ENCODE data around the gene FRMD8.
"Not testable (repeated sequence)": the region's sequence is repeated elsewhere in the genome, so short reads cannot be mapped to it uniquely, and the experiment has no call there.

Gene FRMD8

DNA sequence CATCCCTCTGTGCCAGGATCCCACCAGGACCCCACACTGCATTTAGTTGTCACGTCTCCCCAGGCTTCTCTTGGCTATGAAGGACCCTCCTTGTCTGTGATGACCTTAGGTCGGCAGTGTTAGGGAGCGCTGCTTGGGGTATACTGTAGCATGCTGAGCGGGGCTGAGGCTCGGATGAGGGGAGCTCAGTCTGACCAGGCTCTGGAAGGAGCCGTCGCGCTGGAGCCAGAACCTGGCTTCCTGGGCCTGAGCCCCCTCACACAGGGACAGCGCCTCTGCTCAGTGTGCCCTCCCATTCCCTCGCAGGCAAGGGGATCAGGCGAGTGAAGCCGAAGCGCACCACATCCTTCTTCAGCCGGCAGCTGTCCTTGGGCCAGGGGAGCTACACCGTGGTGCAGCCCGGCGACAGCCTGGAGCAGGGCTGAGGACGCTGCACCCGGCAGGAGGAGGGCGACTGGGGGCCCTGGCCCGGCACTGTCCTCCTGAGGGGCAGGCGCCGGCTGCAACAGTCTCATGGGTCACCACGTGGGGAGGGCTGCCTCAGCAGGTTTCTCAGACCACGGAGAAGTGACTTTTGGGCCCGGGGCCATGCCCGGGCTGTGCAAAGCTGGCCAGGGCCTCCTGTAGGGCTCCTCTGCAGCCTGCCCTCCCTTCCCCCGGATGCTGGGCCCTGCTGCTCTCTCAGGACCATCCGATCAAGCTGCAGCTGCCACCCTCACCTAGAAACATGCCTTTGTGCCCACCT, 24.7 kb downstream of the FRMD8 start:
- Mint-ChIP-seq H3K9me3 (no peaks in the 10 kb centered on the region), H3K4me3 (no peak overlapping the region), H3K27ac (no peak overlapping the region), H3K36me3 (ENCODE audit: low read depth) (peaks cover 22% of the 10 kb centered on the region), H3K27me3 (no peaks in the 10 kb centered on the region), H3K4me1 (peaks cover 6% of the 10 kb centered on the region)
- ATAC-seq: no peak
- no peak for DNase-seq

DNA sequence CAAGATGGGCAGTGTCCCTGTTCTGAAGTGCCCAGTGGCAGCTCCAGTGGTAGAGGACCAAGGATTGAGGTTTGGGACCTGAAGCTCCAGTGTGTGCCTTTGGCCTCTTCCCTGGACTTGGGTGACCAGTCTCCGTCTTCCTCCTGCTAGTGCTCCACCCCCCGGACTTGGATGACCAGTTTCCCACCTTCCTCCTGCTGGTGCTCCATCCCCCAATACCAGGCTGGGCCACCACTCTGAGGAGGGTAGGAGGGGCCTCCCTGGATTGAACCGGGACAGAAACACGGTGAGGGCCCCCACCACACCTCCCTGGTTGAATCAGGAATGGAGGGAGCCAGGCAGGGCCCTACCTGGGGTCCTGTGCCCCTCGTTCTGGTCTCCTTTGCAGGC, 25.2 kb downstream of the FRMD8 start:
- no peaks in the 10 kb centered on the region for H3K27me3 Mint-ChIP-seq
- H3K4me1 Mint-ChIP-seq: peaks cover 11% of the 10 kb centered on the region
- H3K27ac Mint-ChIP-seq: no peak overlapping the region
- H3K4me3 Mint-ChIP-seq: no peak overlapping the region
- no peaks in the 10 kb centered on the region for H3K9me3 Mint-ChIP-seq
- DNase-seq (no peak), ATAC-seq (no peak)
- H3K36me3 Mint-ChIP-seq (ENCODE audit: low read depth): peaks cover 22% of the 10 kb centered on the region

DNA sequence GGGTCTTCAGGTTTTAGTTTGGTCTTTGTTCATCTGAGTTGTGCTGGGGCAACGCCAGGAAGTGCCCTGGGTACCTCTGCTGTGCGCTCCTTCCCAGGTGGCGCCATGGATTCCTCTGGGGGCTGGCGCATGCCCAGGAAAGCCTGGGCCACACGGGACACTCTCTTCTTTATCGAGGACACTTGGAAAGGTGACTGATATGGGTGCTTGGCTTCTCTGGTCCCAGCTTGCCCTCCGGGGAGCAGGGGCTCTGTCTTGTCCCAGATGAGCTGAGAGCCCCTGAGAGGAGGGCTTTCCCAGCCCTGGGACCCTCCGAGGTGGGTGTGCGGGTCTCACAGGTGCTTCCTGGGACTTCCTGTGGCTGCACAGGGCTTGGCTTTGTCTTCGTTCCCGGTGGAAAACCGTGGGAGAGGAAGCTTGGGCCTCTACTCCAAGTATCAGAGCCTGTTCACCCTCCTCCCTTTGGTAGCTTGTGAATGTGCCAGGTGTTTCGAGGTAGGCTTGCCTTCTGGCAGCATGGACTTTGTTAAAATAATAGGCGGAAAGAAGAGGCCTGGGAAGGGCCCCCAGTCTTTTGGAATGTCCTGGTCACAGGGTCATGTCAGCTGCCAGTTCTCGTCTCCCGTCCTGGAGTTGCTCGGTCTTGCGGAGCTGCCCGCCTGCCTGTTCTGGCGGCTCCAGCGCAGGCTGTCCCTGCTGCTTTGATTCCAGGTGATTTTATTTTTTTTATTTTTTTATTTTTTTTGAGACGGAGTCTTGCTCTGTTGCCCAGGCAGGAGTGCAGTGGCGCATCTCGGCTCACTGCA, 26.0 kb downstream of the FRMD8 start:
- H3K27me3 Mint-ChIP-seq: no peaks in the 10 kb centered on the region
- ATAC-seq (no peak), DNase-seq (no peak)
- peaks cover 20% of the 10 kb centered on the region for H3K36me3 Mint-ChIP-seq (ENCODE audit: low read depth)
- no peak overlapping the region for H3K4me3 Mint-ChIP-seq
- peaks cover 19% of the 10 kb centered on the region for H3K4me1 Mint-ChIP-seq
- H3K9me3 Mint-ChIP-seq: no peaks in the 10 kb centered on the region
- no peak overlapping the region for H3K27ac Mint-ChIP-seq

GRCh38 chr11:65413077-65413664, 26.7 kb downstream of the FRMD8 start:
- not testable (repeated sequence) for H3K27me3 Mint-ChIP-seq, DNase-seq, H3K4me3 Mint-ChIP-seq, H3K9me3 Mint-ChIP-seq, H3K27ac Mint-ChIP-seq, ATAC-seq
- peaks cover 25% of the 10 kb centered on the region for H3K4me1 Mint-ChIP-seq
- peaks cover 19% of the 10 kb centered on the region for H3K36me3 Mint-ChIP-seq (ENCODE audit: low read depth)

DNA sequence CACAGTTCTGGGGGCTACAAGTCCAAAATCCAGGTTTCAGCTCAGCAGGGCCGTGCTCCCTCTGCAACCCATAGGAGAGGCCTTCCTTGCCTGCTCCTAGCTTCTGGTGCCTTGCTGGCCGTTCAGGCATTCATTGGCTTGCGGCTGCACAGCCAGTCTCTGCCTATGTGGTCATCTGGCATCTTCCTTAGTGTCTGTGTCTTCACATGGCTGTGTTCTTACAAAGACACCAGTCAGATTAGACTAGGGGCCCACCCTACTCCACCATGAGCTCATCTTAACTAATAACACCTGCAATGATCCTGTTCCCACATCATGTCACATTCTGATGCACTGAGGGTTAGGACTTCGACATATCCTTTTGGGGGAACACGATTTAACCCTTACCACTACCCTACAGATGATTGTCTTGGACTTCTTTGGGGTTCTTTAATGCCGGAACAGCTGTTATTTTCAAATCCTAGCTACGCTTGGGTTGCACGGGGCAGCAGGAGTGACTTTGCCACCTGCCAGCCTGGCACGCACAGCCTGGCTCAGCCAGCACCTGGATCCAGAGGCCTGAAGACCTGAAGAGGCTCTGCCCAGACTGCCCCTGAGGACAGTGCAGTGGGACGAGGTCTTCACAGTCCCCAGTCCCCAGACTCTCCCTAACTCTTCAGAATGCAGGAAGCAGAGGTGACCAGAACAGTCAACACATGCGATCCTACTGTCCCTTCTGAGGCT, 28.5 kb downstream of the FRMD8 start:
- H3K27ac Mint-ChIP-seq: no peak overlapping the region
- peaks cover 8% of the 10 kb centered on the region for H3K36me3 Mint-ChIP-seq (ENCODE audit: low read depth)

GRCh38 chr11:65415499-65416340, 29.3 kb downstream of the FRMD8 start:
- H3K27ac Mint-ChIP-seq: no peak overlapping the region
- ATAC-seq (no peak), DNase-seq (no peak)
- H3K36me3 Mint-ChIP-seq (ENCODE audit: low read depth): peaks cover 8% of the 10 kb centered on the region
- peaks cover 44% of the 10 kb centered on the region for H3K4me1 Mint-ChIP-seq
- peak overlapping the region; percentile 48 for H3K4me3 Mint-ChIP-seq
- no peaks in the 10 kb centered on the region for H3K9me3 Mint-ChIP-seq
- H3K27me3 Mint-ChIP-seq: no peaks in the 10 kb centered on the region

More for the DNA sequence above, 28.5 kb downstream of the FRMD8 start:
- H3K27me3 Mint-ChIP-seq: no peaks in the 10 kb centered on the region
- H3K4me3 Mint-ChIP-seq: no peak overlapping the region
- ATAC-seq: no peak
- H3K9me3 Mint-ChIP-seq: no peaks in the 10 kb centered on the region
- H3K4me1 Mint-ChIP-seq: peaks cover 37% of the 10 kb centered on the region
- DNase-seq: no peak

DNA sequence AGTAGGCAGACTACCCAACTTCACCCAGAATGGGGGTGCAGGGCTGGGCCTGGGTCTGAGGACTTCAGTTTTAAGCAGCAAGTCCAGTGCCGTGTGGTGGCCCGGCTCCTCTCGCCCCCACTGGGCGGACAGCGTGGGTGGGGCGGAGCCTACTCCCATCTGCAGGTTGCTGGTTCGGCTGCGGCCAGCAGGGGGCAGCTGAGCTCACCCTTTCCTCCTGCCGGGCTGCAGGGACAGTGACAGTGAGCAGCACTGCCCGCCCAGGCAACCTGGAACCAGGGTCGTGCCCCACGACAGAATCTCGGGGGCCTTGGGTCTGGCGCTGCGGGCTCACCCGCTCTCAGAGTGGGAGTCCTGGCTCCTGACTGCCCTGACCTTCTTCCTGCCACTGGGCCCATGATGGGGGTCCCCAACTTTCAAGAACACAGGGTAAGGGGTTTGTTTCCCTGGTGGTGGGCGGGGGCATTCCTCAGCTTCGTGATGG, 29.9 kb downstream of the FRMD8 start:
- peaks cover 4% of the 10 kb centered on the region for H3K36me3 Mint-ChIP-seq (ENCODE audit: low read depth)
- ATAC-seq: peak; percentile 34

DNA sequence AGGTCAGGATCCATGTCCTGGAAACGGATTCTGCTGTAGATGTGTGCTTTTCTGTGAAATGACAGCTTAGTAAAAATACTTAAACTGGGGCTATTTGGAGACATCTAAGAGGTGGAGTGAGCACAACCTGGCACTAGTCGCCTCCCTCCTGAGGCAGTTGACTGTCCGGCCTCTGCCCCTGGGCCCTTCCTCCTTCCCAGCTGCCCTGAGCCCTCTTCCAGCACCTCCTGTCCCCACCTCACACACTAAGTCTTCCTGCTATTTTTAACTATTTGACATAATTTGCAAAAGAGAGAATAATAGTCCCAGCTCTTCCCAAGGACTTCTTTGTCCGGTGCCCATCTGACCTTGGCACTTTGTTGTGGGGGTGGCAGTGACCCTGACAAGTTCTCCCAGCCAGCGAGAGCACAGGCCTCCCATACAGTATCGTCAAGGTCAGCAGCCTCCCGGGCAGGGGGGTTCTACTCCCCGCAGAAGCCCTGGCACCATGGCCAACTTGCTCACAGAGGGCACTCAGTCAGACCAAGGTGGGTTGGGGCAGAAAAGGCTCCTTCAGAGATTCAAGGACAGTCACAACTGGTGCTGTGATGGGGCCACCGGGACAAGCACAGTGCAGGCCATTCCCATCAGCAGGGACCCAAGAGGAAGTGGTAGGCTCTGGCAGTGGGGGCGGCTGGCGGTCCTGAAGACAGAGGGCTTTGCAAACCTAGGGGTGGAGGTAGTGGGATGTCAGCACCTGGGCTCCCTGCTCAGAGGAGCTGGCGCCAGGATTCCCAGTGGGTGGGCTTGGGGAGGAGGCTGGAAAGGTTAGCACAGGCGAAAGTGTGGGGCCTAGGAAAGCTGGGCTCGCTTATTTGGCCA, 30.6 kb downstream of the FRMD8 start:
- Mint-ChIP-seq H3K36me3 (ENCODE audit: low read depth) (peaks cover 4% of the 10 kb centered on the region), H3K4me1 (peaks cover 55% of the 10 kb centered on the region), H3K27me3 (no peaks in the 10 kb centered on the region), H3K9me3 (no peaks in the 10 kb centered on the region), H3K4me3 (peak overlapping the region; percentile 100), H3K27ac (peak overlapping the region; percentile 97)
- DNase-seq (peak; percentile 57), ATAC-seq (no peak)

More for the DNA sequence above, 29.9 kb downstream of the FRMD8 start:
- Mint-ChIP-seq H3K4me3 (peak overlapping the region; percentile 100), H3K4me1 (peaks cover 50% of the 10 kb centered on the region), H3K27ac (peak overlapping the region; percentile 97), H3K9me3 (no peaks in the 10 kb centered on the region), H3K27me3 (no peaks in the 10 kb centered on the region)
- peak; percentile 97 for DNase-seq

GRCh38 chr11:65417702-65418430, 31.4 kb downstream of the FRMD8 start:
- peaks cover 6% of the 10 kb centered on the region for H3K27me3 Mint-ChIP-seq
- no peaks in the 10 kb centered on the region for H3K9me3 Mint-ChIP-seq
- ATAC-seq: peak; percentile 1
- DNase-seq: peak; percentile 69
- peak overlapping the region; percentile 100 for H3K4me3 Mint-ChIP-seq
- peaks cover 7% of the 10 kb centered on the region for H3K36me3 Mint-ChIP-seq (ENCODE audit: low read depth)
- peak overlapping the region; percentile 97 for H3K27ac Mint-ChIP-seq
- H3K4me1 Mint-ChIP-seq: peaks cover 60% of the 10 kb centered on the region

GRCh38 chr11:65418431-65418680, 31.9 kb downstream of the FRMD8 start:
- H3K4me3 Mint-ChIP-seq: peak overlapping the region; percentile 100
- H3K9me3 Mint-ChIP-seq: no peaks in the 10 kb centered on the region
- H3K27ac Mint-ChIP-seq: peak overlapping the region; percentile 97
- H3K36me3 Mint-ChIP-seq (ENCODE audit: low read depth): peaks cover 10% of the 10 kb centered on the region
- ATAC-seq: peak; percentile 0
- H3K27me3 Mint-ChIP-seq: peaks cover 7% of the 10 kb centered on the region
- DNase-seq: peak; percentile 49
- H3K4me1 Mint-ChIP-seq: peaks cover 62% of the 10 kb centered on the region

GRCh38 chr11:65418681-65419459, 32.4 kb downstream of the FRMD8 start:
- peaks cover 7% of the 10 kb centered on the region for H3K27me3 Mint-ChIP-seq
- peaks cover 15% of the 10 kb centered on the region for H3K36me3 Mint-ChIP-seq (ENCODE audit: low read depth)
- peak overlapping the region; percentile 97 for H3K27ac Mint-ChIP-seq
- peak overlapping the region; percentile 100 for H3K4me3 Mint-ChIP-seq
- no peaks in the 10 kb centered on the region for H3K9me3 Mint-ChIP-seq
- peaks cover 62% of the 10 kb centered on the region for H3K4me1 Mint-ChIP-seq
- peak; percentile 94 for DNase-seq
- ATAC-seq: peak; percentile 44

DNA sequence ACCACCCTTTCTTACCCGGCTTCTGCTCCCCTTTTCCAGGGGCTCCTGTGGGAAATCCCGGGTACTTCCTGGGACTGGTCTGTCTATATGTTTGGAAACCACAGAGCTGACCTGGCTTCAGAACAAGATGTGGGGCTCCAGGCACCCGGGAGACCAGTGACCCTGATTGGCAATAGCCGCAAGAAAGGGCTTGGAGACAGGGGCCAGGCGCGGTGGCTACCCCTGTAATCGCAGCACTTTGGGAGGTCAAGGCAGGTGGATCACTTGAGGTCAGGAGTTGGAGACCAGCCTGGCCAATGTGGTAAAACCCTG, 33.0 kb downstream of the FRMD8 start:
- DNase-seq: peak; percentile 51
- Mint-ChIP-seq H3K4me3 (peak overlapping the region; percentile 100), H3K36me3 (ENCODE audit: low read depth) (peaks cover 21% of the 10 kb centered on the region), H3K4me1 (peaks cover 65% of the 10 kb centered on the region), H3K27ac (peak overlapping the region; percentile 97), H3K27me3 (peaks cover 7% of the 10 kb centered on the region), H3K9me3 (no peaks in the 10 kb centered on the region)
- ATAC-seq: no peak

All from activated naive CD8-positive, alpha-beta T cell treated with anti-CD3 and anti-CD28 coated beads, Interleukin-2, amount 50 U/mL, for 24 hours (primary cell).